ENCODE results near the gene TFF1.
A peak's percentile ranks its signal among the peaks of the same experiment; 100 is the strongest.

The TFF1 gene

GRCh38 chr21:42381347-42381984 is 15.1 kb upstream of the TFF1 start:
- DNase-seq = peak in 1 of 5 donors; percentile 71

GRCh38 chr21:42379426-42380215 is 13.3 kb upstream of the TFF1 start:
- DNase-seq = no peak

DNA sequence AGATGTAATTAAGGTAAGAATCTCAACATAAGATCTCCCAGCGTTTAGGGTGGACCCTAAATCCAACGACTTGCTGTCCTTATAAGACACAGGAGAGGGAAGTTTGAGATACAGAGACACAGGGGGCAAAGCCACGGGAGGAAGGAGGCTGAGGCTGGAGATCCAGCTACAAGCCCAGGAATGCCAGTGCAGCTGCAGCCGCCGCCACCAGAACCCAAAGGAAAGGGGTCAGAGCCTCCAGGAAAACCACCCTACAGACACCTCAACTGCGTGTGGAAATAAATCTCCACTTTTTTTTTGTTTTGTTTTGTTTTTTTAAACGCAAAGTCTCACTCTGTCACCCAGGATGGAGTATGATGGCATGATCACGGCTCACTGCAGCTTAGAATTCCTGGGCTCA is 12.1 kb upstream of the TFF1 start:
- no peak for DNase-seq

GRCh38 chr21:42377951-42378340 is 11.6 kb upstream of the TFF1 start:
- no peak for DNase-seq

DNA sequence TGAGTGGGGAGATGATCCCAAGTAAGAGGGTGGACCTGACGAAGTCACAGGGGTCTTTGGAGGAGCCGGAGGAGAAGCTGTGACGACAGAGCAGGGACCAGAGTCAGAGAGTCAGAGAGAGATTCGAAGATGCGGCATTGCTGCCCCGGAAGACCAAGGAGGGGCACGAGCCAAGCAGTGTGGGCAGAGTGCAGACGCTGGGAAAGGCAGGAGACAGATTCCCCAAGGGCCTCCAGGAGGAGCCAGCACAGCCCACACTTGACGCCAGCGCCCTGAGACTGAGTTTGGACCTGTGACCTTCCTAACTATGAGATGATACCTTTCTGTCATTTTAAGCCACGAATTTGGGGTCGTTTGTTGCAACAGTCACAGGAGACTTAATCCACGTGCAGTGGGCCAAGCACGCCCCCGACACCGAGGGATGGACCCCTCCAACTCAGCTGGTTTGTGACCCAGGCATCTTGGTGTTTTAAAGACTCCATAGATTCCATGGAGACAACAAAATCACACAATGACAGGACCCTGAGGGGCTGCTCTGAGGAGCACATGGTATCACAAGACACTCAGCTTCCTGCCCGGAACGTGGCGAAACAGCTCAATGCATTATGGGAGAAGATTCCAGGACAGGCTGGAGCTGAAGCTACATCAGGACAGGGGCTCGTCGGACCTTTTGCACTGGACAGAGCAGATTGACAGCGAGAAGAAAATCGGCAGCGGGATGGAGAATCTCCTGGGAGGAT is 11.0 kb upstream of the TFF1 start:
- no peak for DNase-seq

DNA sequence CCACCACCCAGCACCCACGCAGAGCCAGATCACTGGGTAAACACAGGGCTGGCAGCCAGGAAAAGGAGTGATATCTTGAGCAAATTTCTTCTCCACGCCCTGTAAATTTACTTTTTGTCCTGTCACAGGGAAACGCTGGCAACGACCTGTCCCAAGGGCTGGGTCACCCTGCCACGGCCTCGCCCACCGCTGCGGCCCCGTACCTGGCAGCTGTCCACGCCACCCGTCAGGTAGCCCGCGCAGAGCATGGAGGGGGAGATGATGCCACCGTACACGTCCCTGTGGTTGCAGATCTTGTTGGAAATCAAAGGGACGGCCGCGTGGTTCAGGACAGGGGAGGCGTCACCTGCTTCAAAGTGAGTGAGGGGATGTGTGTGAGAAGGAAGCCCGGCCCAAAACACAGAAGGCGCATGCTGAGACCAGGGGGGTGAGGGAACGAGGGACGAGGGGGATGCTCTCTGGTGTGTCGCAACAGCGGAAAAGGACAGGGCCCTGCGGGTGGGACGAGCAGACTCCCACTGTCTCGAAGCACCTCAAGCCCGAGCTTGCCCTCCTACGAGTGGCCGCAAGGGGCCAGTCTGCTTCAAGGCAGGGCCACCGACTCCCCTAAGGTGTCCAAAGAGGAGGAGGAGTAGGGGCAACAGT is 10.1 kb upstream of the TFF1 start:
- DNase-seq = no peak

- DNase-seq = no peak
Observed at GRCh38 chr21:42375966-42376337, 9.6 kb upstream of the TFF1 start.

GRCh38 chr21:42375506-42375905 is 9.2 kb upstream of the TFF1 start:
- DNase-seq = no peak

- no peak for DNase-seq
Observed at GRCh38 chr21:42374864-42375499, 8.6 kb upstream of the TFF1 start.

DNA sequence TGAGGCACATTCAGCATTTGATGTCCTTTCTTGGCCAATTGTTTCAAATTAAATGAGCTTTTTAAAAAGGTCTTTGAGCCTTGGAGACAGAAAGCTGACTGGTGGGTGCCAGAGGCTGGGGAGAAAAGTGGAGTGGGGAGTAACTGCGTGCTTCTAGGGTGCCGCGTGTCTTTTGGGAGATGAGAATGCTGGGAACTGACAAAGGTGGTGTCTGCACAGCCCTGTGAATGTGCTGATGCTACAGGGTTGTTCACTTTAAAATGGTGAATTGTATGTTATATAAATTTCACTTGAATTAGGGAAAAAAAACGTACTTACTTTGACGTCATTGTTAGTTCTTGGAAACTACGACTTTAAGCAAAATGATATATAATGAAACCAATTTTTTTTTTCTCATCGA is 8.1 kb upstream of the TFF1 start:
- peak in 1 of 5 donors; percentile 22 for DNase-seq

DNA sequence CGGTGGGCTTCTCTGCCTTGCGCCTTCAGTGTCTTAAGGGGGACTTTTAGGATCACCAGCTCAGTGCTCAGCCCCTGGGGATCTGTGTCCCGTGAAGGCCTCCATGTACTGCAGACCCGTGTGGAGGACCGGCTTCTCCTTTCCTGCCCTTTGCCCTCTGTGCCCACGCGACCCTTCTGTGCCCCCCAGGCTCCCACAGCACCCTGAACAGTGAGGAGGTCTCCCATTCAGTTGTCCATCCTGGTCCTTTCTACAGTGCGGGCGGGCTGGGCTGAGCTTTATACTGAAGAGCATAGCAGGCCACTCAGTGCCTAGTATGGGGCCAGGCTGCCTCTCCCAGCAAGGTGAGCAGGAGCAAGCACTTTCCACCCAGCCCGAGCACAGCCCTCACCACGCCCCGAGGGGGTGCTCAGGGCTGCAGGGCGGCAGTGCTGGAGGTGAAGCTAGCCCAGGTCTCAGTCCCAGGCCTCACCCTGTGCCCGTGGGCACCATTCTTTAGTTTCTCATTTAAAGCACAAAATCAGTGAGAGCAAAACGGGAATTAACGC is 7.6 kb upstream of the TFF1 start:
- no peak for DNase-seq

GRCh38 chr21:42373196-42373907 is 7.0 kb upstream of the TFF1 start:
- no peak for DNase-seq

- no peak for DNase-seq
Observed at GRCh38 chr21:42370894-42371654, 4.7 kb upstream of the TFF1 start.

GRCh38 chr21:42369821-42370220 is 3.5 kb upstream of the TFF1 start:
- no peak for DNase-seq

GRCh38 chr21:42367367-42368165 is 1.2 kb upstream of the TFF1 start:
- DNase-seq = no peak

GRCh38 chr21:42365770-42366169 is 565 bp downstream of the TFF1 start:
- no peak for DNase-seq

DNA sequence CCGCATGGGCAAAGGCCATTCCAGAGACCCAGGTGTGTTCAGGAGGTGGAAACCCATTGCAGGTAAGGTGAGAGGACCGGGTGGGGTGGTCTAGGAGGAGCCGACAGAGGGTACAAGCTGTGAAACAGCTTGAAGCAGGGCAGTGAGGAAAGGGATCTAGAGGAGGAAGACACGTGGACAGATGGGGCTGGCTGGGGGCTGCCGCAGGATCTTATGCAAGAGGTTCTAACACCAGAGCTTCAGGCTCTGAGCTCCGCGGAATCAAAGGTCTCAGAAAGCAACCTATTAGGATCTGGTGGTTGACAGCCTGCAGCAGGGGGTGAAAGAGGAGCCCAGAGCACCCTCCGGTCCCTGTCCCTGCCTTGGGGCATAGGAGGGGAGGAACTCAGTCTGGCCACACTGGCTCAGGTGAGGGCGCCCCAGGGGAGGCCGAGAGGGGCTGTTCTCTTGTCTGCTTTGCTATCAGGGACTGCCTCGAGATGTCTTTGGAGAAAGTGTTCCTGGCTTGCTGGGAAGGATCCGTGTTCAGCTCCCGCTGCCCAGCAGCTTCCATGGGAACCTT is 1.9 kb downstream of the TFF1 start:
- DNase-seq = no peak

GRCh38 chr21:42363312-42363711 is 3.0 kb downstream of the TFF1 start:
- DNase-seq = no peak

DNA sequence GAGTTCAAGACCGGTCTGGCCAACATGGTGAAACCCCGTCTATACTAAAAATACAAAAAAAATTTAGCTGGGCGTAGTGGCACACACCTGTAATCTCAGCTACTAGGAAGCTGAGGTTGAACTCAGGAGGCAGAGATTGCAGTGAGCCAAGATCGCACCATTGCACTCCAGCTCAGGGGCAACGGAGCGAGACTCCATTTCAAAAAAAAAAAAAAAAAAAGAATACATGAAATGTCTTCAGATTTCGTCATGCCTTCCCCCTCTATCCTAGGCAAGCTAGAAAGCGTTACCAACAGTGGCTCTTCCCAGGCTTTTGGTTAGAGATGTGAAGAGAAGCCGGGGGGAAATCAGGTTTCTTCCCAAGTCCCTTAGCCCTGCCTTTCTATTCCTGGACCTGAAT is 3.6 kb downstream of the TFF1 start:
- DNase-seq = no peak

DNA sequence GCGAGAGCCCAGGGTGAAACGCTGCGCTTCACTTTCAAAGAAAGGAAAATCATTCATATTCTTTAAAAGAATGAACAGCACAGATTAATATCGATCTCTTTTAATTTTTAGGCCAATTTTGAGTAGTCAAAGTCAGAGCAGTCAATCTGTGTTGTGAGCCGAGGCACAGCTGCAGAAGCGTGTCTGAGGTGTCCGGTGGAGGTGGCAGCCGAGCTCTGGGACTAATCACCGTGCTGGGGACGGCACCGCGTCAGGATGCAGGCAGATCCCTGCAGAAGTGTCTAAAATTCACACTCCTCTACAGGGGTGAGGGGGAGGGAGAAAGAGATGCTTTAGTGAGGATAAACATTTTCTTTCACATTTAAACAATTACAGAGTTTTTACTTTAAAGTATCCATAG is 4.1 kb downstream of the TFF1 start:
- DNase-seq = no peak
